GM12878 (cell line): ENCODE data around the gene ZBED5. TPM values are rescaled to one million over a fixed set of nuclear protein-coding genes. Genes with fewer than 3 reads are reported as not detected.
A peak's percentile ranks its signal among the peaks of the same experiment; 100 is the strongest.

ENCODE experiments used
- CHD1 ChIP-seq: IDR thresholded peaks from 2 replicates; pipeline ENCODE4 v1.6.1; 2012; ENCODE audit warnings: low read depth, low read length, improper control_type of control experiment
- E2F8 ChIP-seq: fragments of 450-650 bp; IDR thresholded peaks from 2 replicates; pipeline ENCODE4 v1.6.1; 2018; ENCODE audit warnings: mild to moderate bottlenecking, low read depth, moderate library complexity; ENCODE audit not compliant: partially characterized antibody
- EGR1 ChIP-seq, 2 experiments: IDR thresholded peaks; 1 replicate in 1 of 2; 2 replicates in 1 of 2; pipeline ENCODE4 v1.6.1; 2011 to 2012; ENCODE audit warnings: low read depth in 2 of 2, low read length in 2 of 2, borderline replicate concordance in 1 of 2, mild to moderate bottlenecking in 1 of 2, moderate library complexity in 1 of 2
- FOXK2 ChIP-seq: fragments of 450-650 bp; IDR thresholded peaks from 2 replicates; pipeline ENCODE4 v1.6.1; 2017; ENCODE audit warnings: mild to moderate bottlenecking, moderate library complexity
- GATAD2B ChIP-seq: fragments of 450-650 bp; conservative IDR thresholded peaks from 2 replicates; pipeline ENCODE4 v1.6.1; 2017; ENCODE audit warnings: low read depth, mild to moderate bottlenecking, moderate library complexity
- HDAC6 ChIP-seq: fragments of 200-600 bp; sonication (generic); IDR thresholded peaks from one replicate; pipeline ENCODE4 v1.8.0; 2017; ENCODE audit warnings: antibody characterized with exemption; ENCODE audit not compliant: unreplicated experiment
- NBN ChIP-seq: fragments of 450-650 bp; IDR thresholded peaks from 2 replicates; pipeline ENCODE4 v1.6.1; 2016
- NFXL1 ChIP-seq: fragments of 450-650 bp; IDR thresholded peaks from 2 replicates; pipeline ENCODE4 v1.6.1; 2017; ENCODE audit warnings: antibody characterized with exemption, mild to moderate bottlenecking, borderline replicate concordance
- POLR2AphosphoS5 ChIP-seq: IDR thresholded peaks from 2 replicates; pipeline ENCODE4 v1.6.1; 2011; ENCODE audit warnings: mild to moderate bottlenecking, low read length, inconsistent platforms
- RELB ChIP-seq: fragments of 450-650 bp; IDR thresholded peaks from 2 replicates; pipeline ENCODE4 v1.6.1; 2017; ENCODE audit warnings: low read depth, mild to moderate bottlenecking, moderate library complexity
- SMC3 ChIP-seq: IDR thresholded peaks from 2 replicates; pipeline ENCODE4 v1.6.1; 2011; ENCODE audit warnings: low read length, improper control_type of control experiment, borderline replicate concordance
- SREBF1 ChIP-seq: IDR thresholded peaks from 2 replicates; pipeline ENCODE4 v1.6.1; 2012; ENCODE audit warnings: mild to moderate bottlenecking, low read length
- TCF12 ChIP-seq: IDR thresholded peaks from 2 replicates; pipeline ENCODE4 v1.6.1; 2011; ENCODE audit warnings: low read depth, mild to moderate bottlenecking, low read length
- ZBED1 ChIP-seq: IDR thresholded peaks from 2 replicates; pipeline ENCODE4 v1.6.1; 2016; ENCODE audit warnings: borderline replicate concordance
- ZBTB33 ChIP-seq: fragments of 450-650 bp; IDR thresholded peaks from 2 replicates; pipeline ENCODE4 v1.6.1; 2017; ENCODE audit warnings: mild to moderate bottlenecking
- ZBTB40 ChIP-seq: fragments of 450-650 bp; IDR thresholded peaks from 2 replicates; pipeline ENCODE4 v1.6.1; 2016; ENCODE audit warnings: mild to moderate bottlenecking, moderate library complexity, borderline replicate concordance
- ZNF24 ChIP-seq: fragments of 450-650 bp; IDR thresholded peaks from 2 replicates; pipeline ENCODE4 v1.6.1; 2017; ENCODE audit warnings: antibody characterized with exemption, mild to moderate bottlenecking
- polyA plus RNA-seq, 11 experiments: library from polyadenylated mRNA; depleted of rRNA in 4 of 11; unstranded in 6 of 11; stranded (reverse) in 5 of 11; fragments of >200 nt; fragmentation: Nextera tagmentation in 4 of 11; fragmentation: Illumina TruSeq in 1 of 11; extraction: Ambion mirVana in 4 of 11; extraction: Trizol in 1 of 11; gene quantifications; 1 replicate in 1 of 11; 2 replicates in 10 of 11; pipeline versions ENCODE4 v1.2.1 to v1.2.3, GENCODE V29; 2011 to 2016; ENCODE audit warnings: inconsistent platforms in 2 of 11, missing spikeins in 2 of 11, low read depth in 1 of 11
- total RNA-seq, 4 experiments: library from RNA; depleted of rRNA in 3 of 4; stranded (reverse); fragments of >200 nt in 3 of 4; fragmentation: Illumina TruSeq in 1 of 4; extraction: Trizol in 1 of 4; gene quantifications; 2 replicates each; pipeline versions ENCODE4 v1.2.1 to v1.2.3, GENCODE V29; 2013 to 2021
- TF ChIP-seq, protein P1 (sequence below): fragments of 450-650 bp; IDR thresholded peaks from 2 replicates; pipeline ENCODE4 v1.6.1; 2016; ENCODE audit warnings: mild to moderate bottlenecking

ZBED5 gene
- total and polyA plus RNA-seq, 10 of the 15 experiments (the other 5 are each of a cell fraction or from before 2014, with no cell fraction given): 27.3 to 86.8 (median 37.6) TPM

- TF ChIP-seq TCF12 (peak; percentile 91), SREBF1 (no peak), GATAD2B (0 out of 2 replicates have a peak, but pooled peaks have one; percentile 60), RELB (peak; percentile 99), ZBTB33 (no peak; the same call in 1 of the 2 replicates), CHD1 (peak; percentile 90), POLR2AphosphoS5 (peak; percentile 100), EGR1 (IDR thresholded peaks at IDR 0.05; ENCODE audit: borderline replicate concordance in 1 of 2, low read depth in 2 of 2, low read length in 2 of 2) (peak; percentile 78 to 87), NBN (peak; percentile 100), ZNF24 (no peak), NFXL1 (no peak), HDAC6 (peak; percentile 89), ZBTB40 (no peak), FOXK2 (no peak), E2F8 (no peak), ZBED1 (peak; percentile 85), SMC3 (peak; percentile 20; the same call in 1 of the 2 replicates)
- TF ChIP-seq, protein P1, sequence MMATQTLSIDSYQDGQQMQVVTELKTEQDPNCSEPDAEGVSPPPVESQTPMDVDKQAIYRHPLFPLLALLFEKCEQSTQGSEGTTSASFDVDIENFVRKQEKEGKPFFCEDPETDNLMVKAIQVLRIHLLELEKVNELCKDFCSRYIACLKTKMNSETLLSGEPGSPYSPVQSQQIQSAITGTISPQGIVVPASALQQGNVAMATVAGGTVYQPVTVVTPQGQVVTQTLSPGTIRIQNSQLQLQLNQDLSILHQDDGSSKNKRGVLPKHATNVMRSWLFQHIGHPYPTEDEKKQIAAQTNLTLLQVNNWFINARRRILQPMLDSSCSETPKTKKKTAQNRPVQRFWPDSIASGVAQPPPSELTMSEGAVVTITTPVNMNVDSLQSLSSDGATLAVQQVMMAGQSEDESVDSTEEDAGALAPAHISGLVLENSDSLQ: peak; percentile 95
Observed at GRCh38 chr11:10808553-10809372, 49.1 kb downstream of the ZBED5 start, which contains the start of gene EIF4G2 (continued).
